H1 (cell line): ENCODE measurements around the gene ZFAND4. TPM values are rescaled to one million over a fixed set of nuclear protein-coding genes. Genes with fewer than 3 reads are reported as not detected.

Experiments used
- CTCF ChIA-PET: fragments of 300-600 bp; sonication (Branson Sonifier 250); formaldehyde crosslinking; loops from one replicate; lab custom pipeline; 2021; ENCODE audit not compliant: partially characterized antibody; lab: Charles Lee
- POLR2A ChIA-PET: fragments of 300-600 bp; sonication (Branson Sonifier 250); formaldehyde crosslinking; loops from one replicate; lab custom pipeline; 2021; ENCODE audit warnings: inconsistent platforms; ENCODE audit not compliant: partially characterized antibody; lab: Charles Lee
- DNase-seq, 2 experiments: peaks; one replicate each; pipeline versions ENCODE4 v3.0.0 to v3.0.0-alpha.2; 2010 to 2022; ENCODE audit warnings: low spot score in 2 of 2, low read depth in 1 of 2, mixed read lengths in 1 of 2
- FAIRE-seq: peaks from 2 replicates; lab custom pipeline; 2011; peaks lifted over from hg19 to GRCh38; lab: Jason Lieb, UNC
- H2AFZ ChIP-seq: 2 replicates; pipeline ENCODE4 v1.8.1; 2012; ENCODE audit warnings: low read length, inconsistent platforms
- H2AK5ac ChIP-seq: 2 replicates; pipeline ENCODE4 v1.6.1; 2013; ENCODE audit warnings: low read depth, low read length
- H2BK120ac ChIP-seq: replicated peaks from 2 replicates; pipeline ENCODE3; 2013; ENCODE audit warnings: low read depth, low read length, inconsistent platforms
- H2BK12ac ChIP-seq: 2 replicates; pipeline ENCODE4 v1.6.1; 2013; ENCODE audit warnings: low read depth, low read length
- H2BK15ac ChIP-seq: 2 replicates; pipeline ENCODE4 v1.6.1; 2013; ENCODE audit warnings: low read length
- H2BK20ac ChIP-seq: 2 replicates; pipeline ENCODE4 v1.6.1; 2013; ENCODE audit warnings: low read length
- H2BK5ac ChIP-seq: 2 replicates; pipeline ENCODE4 v1.6.1; 2013; ENCODE audit warnings: low read depth, low read length
- H3K14ac ChIP-seq: 2 replicates; pipeline ENCODE4 v1.6.1; 2013; ENCODE audit warnings: inconsistent platforms; ENCODE audit not compliant: insufficient read length
- H3K18ac ChIP-seq: 2 replicates; pipeline ENCODE4 v1.6.1; 2013; ENCODE audit warnings: low read length; ENCODE audit errors: extremely low read depth
- H3K23ac ChIP-seq: 2 replicates; pipeline ENCODE4 v1.6.1; 2013; ENCODE audit warnings: inconsistent platforms; ENCODE audit not compliant: insufficient read length
- H3K23me2 ChIP-seq: 2 replicates; pipeline ENCODE4 v1.6.1; 2013; ENCODE audit warnings: low read depth, low read length
- H3K27ac ChIP-seq: 2 replicates; pipeline ENCODE4 v1.6.1; 2011; ENCODE audit warnings: low read depth, low read length, inconsistent platforms
- H3K27me3 ChIP-seq, 4 experiments: replicated peaks in 1 of 4; 1 replicate in 1 of 4; 2 replicates in 3 of 4; pipeline versions ENCODE4 v1.6.1 to v1.8.1; 2011 to 2013; ENCODE audit warnings: low read length in 3 of 4, mild to moderate bottlenecking in 3 of 4, inconsistent platforms in 2 of 4, mixed read lengths in 2 of 4, moderate library complexity in 1 of 4; ENCODE audit not compliant: control insufficient read depth in 3 of 4, insufficient read depth in 3 of 4; ENCODE audit errors: extremely low read depth in 1 of 4
- H3K36me3 ChIP-seq, 4 experiments: 2 replicates each; pipeline versions ENCODE4 v1.6.1 to v1.8.1; 2011 to 2013; ENCODE audit warnings: mild to moderate bottlenecking in 4 of 4, low read length in 3 of 4, moderate library complexity in 2 of 4, control low read depth in 1 of 4, inconsistent platforms in 1 of 4; ENCODE audit not compliant: insufficient read depth in 4 of 4, control insufficient read depth in 2 of 4
- H3K4ac ChIP-seq: replicated peaks from 2 replicates; pipeline ENCODE3; 2013; ENCODE audit warnings: low read length, low read depth, mixed read lengths, inconsistent platforms; ENCODE audit not compliant: insufficient read length
- H3K4me1 ChIP-seq, 4 experiments: replicated peaks in 1 of 4; 1 replicate in 1 of 4; 2 replicates in 3 of 4; pipeline versions ENCODE4 v1.6.1 to v1.8.1; 2011 to 2013; ENCODE audit warnings: low read length in 3 of 4, inconsistent platforms in 2 of 4, mixed read lengths in 1 of 4; ENCODE audit not compliant: insufficient read depth in 4 of 4, control insufficient read depth in 3 of 4
- H3K4me2 ChIP-seq, 2 experiments: 2 replicates each; pipeline versions ENCODE4 v1.6.1 to v1.8.1; 2011 to 2013; ENCODE audit warnings: low read depth in 2 of 2, low read length in 2 of 2, control low read depth in 1 of 2, inconsistent platforms in 1 of 2, mild to moderate bottlenecking in 1 of 2; ENCODE audit not compliant: insufficient read depth in 1 of 2
- H3K4me3 ChIP-seq, 4 experiments: fragments of 200-600, 300-600 bp in 1 of 4; sonication (generic), shearing (Covaris generic), sonication (Bioruptor Twin) in 1 of 4; 2 replicates each; pipeline versions ENCODE4 v1.5.1 to v1.8.1; 2011 to 2016; ENCODE audit warnings: low read length in 4 of 4, low read depth in 3 of 4, control low read depth in 2 of 4, inconsistent platforms in 2 of 4, mild to moderate bottlenecking in 2 of 4, mixed read lengths in 1 of 4, moderate library complexity in 1 of 4; ENCODE audit not compliant: insufficient read depth in 2 of 4; ENCODE audit errors: extremely low read depth in 1 of 4
- H3K56ac ChIP-seq: replicated peaks from 2 replicates; pipeline ENCODE3; 2013; ENCODE audit warnings: low read depth, mild to moderate bottlenecking, mixed read lengths, low read length, inconsistent platforms; ENCODE audit not compliant: insufficient read length
- H3K79me1 ChIP-seq: 2 replicates; pipeline ENCODE4 v1.6.1; 2013; ENCODE audit warnings: low read depth, low read length, control low read depth
- H3K79me2 ChIP-seq, 2 experiments: 2 replicates each; pipeline versions ENCODE4 v1.6.1 to v1.8.1; 2012 to 2013; ENCODE audit warnings: low read length in 2 of 2, mild to moderate bottlenecking in 2 of 2, inconsistent platforms in 1 of 2; ENCODE audit not compliant: insufficient read depth in 2 of 2, control insufficient read depth in 1 of 2
- H3K9ac ChIP-seq, 4 experiments: replicated peaks in 1 of 4; 1 replicate in 1 of 4; 2 replicates in 3 of 4; pipeline versions ENCODE4 v1.6.1 to v1.8.1; 2011 to 2013; ENCODE audit warnings: low read depth in 3 of 4, low read length in 3 of 4, control low read depth in 2 of 4, mild to moderate bottlenecking in 2 of 4, moderate library complexity in 2 of 4, inconsistent platforms in 1 of 4; ENCODE audit errors: extremely low read depth in 1 of 4
- H3K9me3 ChIP-seq, 2 experiments: 2 replicates each; pipeline versions ENCODE4 v1.6.1 to v1.8.1; 2012 to 2013; ENCODE audit warnings: mild to moderate bottlenecking in 2 of 2, moderate library complexity in 2 of 2, control low read depth in 1 of 2, inconsistent platforms in 1 of 2, low read depth in 1 of 2, low read length in 1 of 2, mixed read lengths in 1 of 2; ENCODE audit not compliant: insufficient read depth in 2 of 2
- H4K20me1 ChIP-seq, 2 experiments: replicated peaks in 1 of 2; 2 replicates each; pipeline versions ENCODE3 to v1.8.1; 2011 to 2013; ENCODE audit warnings: inconsistent platforms in 2 of 2, low read length in 2 of 2, mild to moderate bottlenecking in 1 of 2; ENCODE audit not compliant: insufficient read depth in 2 of 2, control insufficient read depth in 1 of 2
- H4K5ac ChIP-seq: 2 replicates; pipeline ENCODE4 v1.6.1; 2013; ENCODE audit warnings: low read length, low read depth, mixed read lengths, inconsistent platforms; ENCODE audit not compliant: insufficient read length
- H4K8ac ChIP-seq: 2 replicates; pipeline ENCODE4 v1.8.0; 2013; ENCODE audit warnings: mild to moderate bottlenecking, moderate library complexity, low read length, inconsistent platforms; ENCODE audit not compliant: insufficient read depth; ENCODE audit errors: extremely low read depth
- H4K91ac ChIP-seq: replicated peaks from 2 replicates; pipeline ENCODE3; 2013; ENCODE audit warnings: low read length, mixed read lengths, inconsistent platforms; ENCODE audit not compliant: insufficient read length
- CBX8 ChIP-seq: fragments of 300-800, 300-1000 bp; sonication (generic); IDR thresholded peaks from 2 replicates; pipeline ENCODE4 v1.7.1; 2016; ENCODE audit warnings: low read depth, low read length, borderline replicate concordance
- CTBP2 ChIP-seq: IDR thresholded peaks from 2 replicates; pipeline ENCODE4 v1.7.0; 2011; ENCODE audit warnings: borderline replicate concordance, mild to moderate bottlenecking, moderate library complexity, mixed read lengths, low read length; ENCODE audit not compliant: insufficient read depth, insufficient read length
- HDAC6 ChIP-seq: IDR thresholded peaks from one replicate; pipeline ENCODE4 v1.7.1; 2012; ENCODE audit warnings: low read depth, mild to moderate bottlenecking, inconsistent platforms, low read length, moderate library complexity
- MAX ChIP-seq: IDR thresholded peaks from 2 replicates; pipeline ENCODE4 v1.6.1; 2012; ENCODE audit warnings: inconsistent platforms
- POU5F1 ChIP-seq: IDR thresholded peaks from 2 replicates; pipeline ENCODE4 v1.6.1; 2011; ENCODE audit warnings: low read depth, mild to moderate bottlenecking, low read length, moderate library complexity
- SP4 ChIP-seq: IDR thresholded peaks from 2 replicates; pipeline ENCODE4 v1.6.1; 2012; ENCODE audit warnings: low read length, inconsistent platforms
- TBP ChIP-seq: IDR thresholded peaks from 2 replicates; pipeline ENCODE4 v1.6.1; 2011; ENCODE audit warnings: low read depth, low read length, improper control_type of control experiment
- YY1 ChIP-seq: IDR thresholded peaks from 2 replicates; pipeline ENCODE4 v1.6.1; 2011; ENCODE audit warnings: low read depth, mild to moderate bottlenecking, low read length
- WGBS, 2 experiments: shearing (Covaris generic) in 1 of 2; methylation state at CpG; one replicate each; pipeline versions ENCODE4 v1.1.6 to v1.1.7; 2013 to 2015; ENCODE audit warnings: low lambda C conversion rate in 2 of 2, mixed read lengths in 2 of 2, inconsistent platforms in 1 of 2, low coverage in 1 of 2, missing lambda C conversion rate in 1 of 2; ENCODE audit not compliant: insufficient replicate concordance in 2 of 2, insufficient coverage in 1 of 2, insufficient read length in 1 of 2; ENCODE audit errors: extremely low coverage in 1 of 2, missing lambda C conversion rate in 1 of 2; 5-methylcytosine and 5-hydroxymethylcytosine counted together
- long read RNA-seq, 2 experiments: library from RNA in 1 of 2; library from capped mRNA in 1 of 2; stranded (forward); transcript quantifications; one replicate each; pipeline ENCODE4 v2.0.0, GENCODE V29; 2021; ENCODE audit warnings: inconsistent platforms in 1 of 2
- polyA minus RNA-seq, 3 experiments: library from RNA; depleted of rRNA, polyadenylated mRNA; stranded (reverse); fragments of >200 nt; gene quantifications; 1 replicate in 2 of 3; 2 replicates in 1 of 3; pipeline ENCODE4 v1.2.3, GENCODE V29; 2011
- polyA plus RNA-seq, 7 experiments: library from polyadenylated mRNA; depleted of rRNA in 3 of 7; stranded (reverse) in 5 of 7; unstranded in 2 of 7; fragments of >200 nt in 5 of 7; fragments of 200-250 nt in 2 of 7; gene quantifications; 1 replicate in 5 of 7; 2 replicates in 1 of 7; 4 replicates in 1 of 7; pipeline versions ENCODE4 v1.2.1 to v1.2.3, GENCODE V29; 2011 to 2013; ENCODE audit warnings: missing spikeins in 2 of 7, mixed read lengths in 2 of 7
- total RNA-seq: library from RNA; stranded (reverse); fragmentation: NEBNext Ultra II Directional; extraction: Animal tissue kit (Norgen Biotek cat#: 25700); gene quantifications from 2 replicates; pipeline ENCODE4 v1.2.1, GENCODE V29; 2021

Gene ZFAND4
- total RNA-seq (16.0 and 17.8 TPM in 2 replicates), polyA plus RNA-seq (2011; rRNA removed) (2.2 and 2.8 TPM in 2 replicates), polyA minus RNA-seq (2011; rRNA and poly(A)+ RNA removed) (11.8 and 13.7 TPM in 2 replicates)
- 5.1 TPM for polyA plus RNA-seq (2011; cell fraction: cytosol; rRNA removed)
- polyA plus RNA-seq (2011; cell fraction: nucleus; rRNA removed), result 4.6 TPM
- 7.5 to 8.7 TPM (median 8.2 TPM) in 4 replicates for polyA plus RNA-seq (2012, experiment 1 of 2)
- 1.2 TPM for polyA plus RNA-seq (2012, experiment 2 of 2)
- polyA plus RNA-seq (2013, experiment 1 of 2), result 6.8 TPM
- polyA plus RNA-seq (2013, experiment 2 of 2), result 7.5 TPM
- polyA minus RNA-seq (2011; cell fraction: cytosol; rRNA and poly(A)+ RNA removed), result 12.1 TPM
- polyA minus RNA-seq (2011; cell fraction: nucleus; rRNA and poly(A)+ RNA removed), result 25.5 TPM
- long read RNA-seq, experiment 1, partial matches to known transcripts, result 2 of 4 reads
- long read RNA-seq, experiment 1, other reads (novel, unspliced or antisense), result 2 of 4 reads
- long read RNA-seq, experiment 2, partial matches to known transcripts, result 2 of 3 reads
- long read RNA-seq, experiment 2, other reads (novel, unspliced or antisense), result 1 of 3 reads

GRCh38 chr10:45672181-45673073 is at the start of gene ZFAND4:
ZFAND4 (minus strand) TSS chr10:45672772; CDS start chr10:45663725, 9,047 bp downstream.
- Histone ChIP-seq H3K9ac (peak within 1 kb of the TSS; percentile 46 to 86 (median 83)), H3K79me1 (no peaks in the 10 kb centered on the region), H4K5ac (peak within 1 kb of the TSS; percentile 82), H3K9me3 (no peaks in the 10 kb centered on the region), H4K20me1 (no peaks in the 10 kb centered on the region), H3K56ac (peak within 1 kb of the TSS; percentile 34), H2BK15ac (0 out of 2 replicates have a peak within 1 kb of the TSS, but pooled peaks have one; percentile 66), H3K14ac (no peak within 1 kb of the TSS), H3K23me2 (peaks cover 4% of the 10 kb centered on the region; the same call in 1 of the 2 replicates), H3K27ac (peak within 1 kb of the TSS; percentile 83), H4K91ac (peak within 1 kb of the TSS; percentile 86), H3K4ac (peak within 1 kb of the TSS; percentile 8), H2BK5ac (peak within 1 kb of the TSS; percentile 64; the same call in 1 of the 2 replicates), H3K23ac (no peak within 1 kb of the TSS), H4K8ac (peak within 1 kb of the TSS; percentile 93), H3K79me2 (peaks cover 0 to 35% of the 10 kb centered on the region in 2 experiments; a peak in 2 of 4 replicates), H3K4me2 (peak within 1 kb of the TSS; percentile 87 to 96), H2AFZ (peak within 1 kb of the TSS; percentile 97), H2AK5ac (no peak within 1 kb of the TSS), H3K4me3 (peak within 1 kb of the TSS; percentile 67 to 98 (median 95)), H3K27me3 (no peaks in the 10 kb centered on the region), H2BK12ac (no peak within 1 kb of the TSS), H3K4me1 (peaks cover 0 to 5% (median 3%) of the 10 kb centered on the region in 4 experiments; a peak in 5 of 7 replicates), H2BK20ac (no peak within 1 kb of the TSS), H2BK120ac (peak within 1 kb of the TSS; percentile 18), H3K36me3 (no peaks in the 10 kb centered on the region), H3K18ac (peak within 1 kb of the TSS; percentile 63; the same call in 1 of the 2 replicates)
- ChIA-PET POLR2A (interaction anchor here (0.6 to 1.6 kb wide), 4 partner anchors 9 to 380 kb away, joined by 3 to 4 read pairs (median 3); no protein-coding TSS in a partner anchor), CTCF (interaction anchor here (0.6 to 1.8 kb wide), 7 partner anchors 76 to 438 kb away, joined by 3 to 10 read pairs (median 4); no protein-coding TSS in a partner anchor)
- no peak for FAIRE-seq
- peak; percentile 93 to 97 for DNase-seq
- WGBS, 2 experiments, result 2% methylated on average over 88 of the region's 96 CpGs; no CpG with 5 or more reads in 1 of the 2 experiments
- TF ChIP-seq HDAC6 (no peak), TBP (peak; percentile 51), SP4 (no peak), POU5F1 (no peak), YY1 (peak; percentile 45; the same call in 1 of the 2 replicates), CBX8 (no peak), CTBP2 (no peak), MAX (peak; percentile 92)
